ENCODE data around the gene CCDC85C.

The CCDC85C gene

DNA sequence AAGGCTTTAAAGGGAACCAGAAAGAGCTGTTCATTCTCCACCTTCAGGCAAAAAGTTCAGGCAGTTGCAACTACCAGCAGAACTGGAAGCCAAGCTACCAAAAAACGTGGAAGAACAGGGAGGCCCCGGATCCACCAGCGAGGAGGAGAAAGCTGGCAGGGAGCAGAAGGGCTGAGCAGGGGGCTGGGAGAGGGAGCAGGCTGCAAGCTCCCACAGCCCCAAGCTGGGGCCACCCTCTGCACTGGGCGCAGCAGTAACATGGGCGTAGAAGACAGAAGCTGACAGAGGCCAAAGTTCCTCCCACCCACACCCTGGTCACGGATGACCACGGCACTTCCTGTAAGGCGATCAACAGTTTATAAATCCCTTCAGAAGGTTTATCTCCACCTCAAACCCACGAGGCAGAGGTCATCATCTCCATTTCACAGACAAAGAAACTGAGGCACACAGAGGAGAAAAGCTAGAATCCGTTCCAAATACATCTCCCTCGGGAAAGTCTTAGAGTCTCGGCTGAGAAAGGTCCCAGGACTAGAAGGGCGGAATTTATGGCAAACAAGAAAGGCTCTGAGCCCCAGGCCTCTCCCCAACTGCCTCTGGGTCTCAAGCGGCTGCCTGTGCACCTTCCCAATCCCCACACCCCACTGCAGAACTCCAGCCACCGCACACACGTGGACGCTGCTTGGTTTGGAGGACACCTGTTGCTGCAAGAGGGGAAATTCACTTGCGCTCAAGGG lies 1.8 kb downstream of the CCDC85C start:
- H3K4me1 ChIP-seq (ENCODE audit: control insufficient read depth, low read depth, low read length): peaks cover 7% of the 10 kb centered on the region
- no peak overlapping the region for H3K18ac ChIP-seq (ENCODE audit: low read length)
- H3K79me2 ChIP-seq (ENCODE audit: control insufficient read depth, insufficient read depth, low read length): peaks cover 4% of the 10 kb centered on the region
- peaks cover 13% of the 10 kb centered on the region for H3K27me3 ChIP-seq (ENCODE audit: insufficient read depth, low read length, poor library complexity)
- no peak for DNase-seq
- no peak overlapping the region for H3K23ac ChIP-seq (ENCODE audit: low read length)
- H3K4me3 ChIP-seq (ENCODE audit: low read length): no peak overlapping the region
- WGBS (ENCODE audit: extremely low coverage, insufficient coverage, low lambda C conversion rate): no CpG with 5 or more reads among the region's 18 CpGs
- peak overlapping the region; percentile 17 for H3K56ac ChIP-seq (ENCODE audit: low read length)
- no peak overlapping the region for H2BK15ac ChIP-seq (replicated peaks; ENCODE audit: low read depth)
- no peak overlapping the region for H3K27ac ChIP-seq (ENCODE audit: low read depth, low read length)
- peaks cover 11% of the 10 kb centered on the region for H3K79me1 ChIP-seq (ENCODE audit: low read length)
- H2AK5ac ChIP-seq (ENCODE audit: low read length): no peak overlapping the region
- H2BK120ac ChIP-seq (ENCODE audit: low read depth, low read length): no peak overlapping the region
- no peak overlapping the region for H4K5ac ChIP-seq (ENCODE audit: low read length)
- H4K8ac ChIP-seq (ENCODE audit: low read depth, low read length): no peak overlapping the region
- no peak overlapping the region for H3K4ac ChIP-seq (ENCODE audit: low read depth, low read length)
- H3K9ac ChIP-seq (ENCODE audit: low read length): peak overlapping the region; percentile 6
- peak overlapping the region; percentile 1 for H3K4me2 ChIP-seq (ENCODE audit: low read length)
- H2BK5ac ChIP-seq (ENCODE audit: low read length): no peak overlapping the region
- H3K36me3 ChIP-seq (ENCODE audit: control insufficient read depth, insufficient read depth, low read length): no peaks in the 10 kb centered on the region

DNA sequence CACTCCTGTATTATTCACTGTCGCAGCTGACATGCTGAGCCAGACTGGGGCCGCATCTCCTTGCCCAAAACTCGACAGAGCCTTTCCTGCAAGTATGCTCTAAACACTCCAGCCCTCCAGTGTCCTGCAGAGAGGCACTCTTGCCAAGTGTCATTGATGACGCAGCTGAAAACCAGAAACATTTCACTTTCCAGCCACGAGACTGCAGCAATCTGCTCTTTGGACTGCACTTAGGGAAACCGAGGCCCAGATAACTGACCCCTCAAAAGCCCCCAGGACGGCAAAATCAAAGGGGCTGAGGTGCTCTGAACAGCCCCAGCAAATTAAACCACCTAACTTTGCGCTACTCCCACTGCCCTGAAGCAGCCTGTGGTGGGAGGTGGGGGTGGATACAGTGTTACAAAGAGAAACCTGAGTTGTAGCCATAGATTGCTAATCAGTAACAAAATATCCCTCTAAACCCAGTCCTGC lies 2.6 kb downstream of the CCDC85C start:
- peaks cover 11% of the 10 kb centered on the region for H3K79me1 ChIP-seq (ENCODE audit: low read length)
- H3K23ac ChIP-seq (ENCODE audit: low read length): no peak overlapping the region
- no peak overlapping the region for H2AK5ac ChIP-seq (ENCODE audit: low read length)
- no CpG with 5 or more reads among the region's 8 CpGs for WGBS (ENCODE audit: extremely low coverage, insufficient coverage, low lambda C conversion rate)
- H3K56ac ChIP-seq (ENCODE audit: low read length): no peak overlapping the region
- no peak overlapping the region for H4K5ac ChIP-seq (ENCODE audit: low read length)
- no peak overlapping the region for H3K27ac ChIP-seq (ENCODE audit: low read depth, low read length)
- no peak overlapping the region for H3K4ac ChIP-seq (ENCODE audit: low read depth, low read length)
- H3K4me1 ChIP-seq (ENCODE audit: control insufficient read depth, low read depth, low read length): peaks cover 7% of the 10 kb centered on the region
- H3K9ac ChIP-seq (ENCODE audit: low read length): no peak overlapping the region
- H3K36me3 ChIP-seq (ENCODE audit: control insufficient read depth, insufficient read depth, low read length): no peaks in the 10 kb centered on the region
- no peak overlapping the region for H2BK120ac ChIP-seq (ENCODE audit: low read depth, low read length)
- no peak overlapping the region for H3K4me2 ChIP-seq (ENCODE audit: low read length)
- DNase-seq: no peak
- no peak overlapping the region for H2BK15ac ChIP-seq (replicated peaks; ENCODE audit: low read depth)
- peaks cover 13% of the 10 kb centered on the region for H3K27me3 ChIP-seq (ENCODE audit: insufficient read depth, low read length, poor library complexity)
- H3K4me3 ChIP-seq (ENCODE audit: low read length): no peak overlapping the region
- no peak overlapping the region for H3K18ac ChIP-seq (ENCODE audit: low read length)
- peaks cover 4% of the 10 kb centered on the region for H3K79me2 ChIP-seq (ENCODE audit: control insufficient read depth, insufficient read depth, low read length)
- no peak overlapping the region for H4K8ac ChIP-seq (ENCODE audit: low read depth, low read length)
- no peak overlapping the region for H2BK5ac ChIP-seq (ENCODE audit: low read length)

- peaks cover 4% of the 10 kb centered on the region for H3K79me2 ChIP-seq (ENCODE audit: control insufficient read depth, insufficient read depth, low read length)
- H2AK5ac ChIP-seq (ENCODE audit: low read length): no peak overlapping the region
- no peak overlapping the region for H3K9ac ChIP-seq (ENCODE audit: low read length)
- H3K23ac ChIP-seq (ENCODE audit: low read length): no peak overlapping the region
- peaks cover 11% of the 10 kb centered on the region for H3K79me1 ChIP-seq (ENCODE audit: low read length)
- no peak overlapping the region for H3K4me2 ChIP-seq (ENCODE audit: low read length)
- no peaks in the 10 kb centered on the region for H3K36me3 ChIP-seq (ENCODE audit: control insufficient read depth, insufficient read depth, low read length)
- H3K27ac ChIP-seq (ENCODE audit: low read depth, low read length): no peak overlapping the region
- DNase-seq: peak; percentile 57
- no peak overlapping the region for H3K4ac ChIP-seq (ENCODE audit: low read depth, low read length)
- H3K56ac ChIP-seq (ENCODE audit: low read length): no peak overlapping the region
- H2BK5ac ChIP-seq (ENCODE audit: low read length): no peak overlapping the region
- peaks cover 3% of the 10 kb centered on the region for H3K4me1 ChIP-seq (ENCODE audit: control insufficient read depth, low read depth, low read length)
- peaks cover 13% of the 10 kb centered on the region for H3K27me3 ChIP-seq (ENCODE audit: insufficient read depth, low read length, poor library complexity)
- no peak overlapping the region for H4K5ac ChIP-seq (ENCODE audit: low read length)
- H3K18ac ChIP-seq (ENCODE audit: low read length): no peak overlapping the region
- H2BK120ac ChIP-seq (ENCODE audit: low read depth, low read length): no peak overlapping the region
- no peak overlapping the region for H3K4me3 ChIP-seq (ENCODE audit: low read length)
- no CpG with 5 or more reads among the region's 3 CpGs for WGBS (ENCODE audit: extremely low coverage, insufficient coverage, low lambda C conversion rate)
- no peak overlapping the region for H4K8ac ChIP-seq (ENCODE audit: low read depth, low read length)
- no peak overlapping the region for H2BK15ac ChIP-seq (replicated peaks; ENCODE audit: low read depth)
These were observed 3.6 kb downstream of the CCDC85C start for GRCh38 chr14:99600232-99600888.

- Histone ChIP-seq H4K5ac (ENCODE audit: low read length) (no peak overlapping the region), H3K79me1 (ENCODE audit: low read length) (peaks cover 11% of the 10 kb centered on the region), H4K8ac (ENCODE audit: low read depth, low read length) (no peak overlapping the region), H3K56ac (ENCODE audit: low read length) (no peak overlapping the region), H3K9ac (ENCODE audit: low read length) (no peak overlapping the region), H3K4ac (ENCODE audit: low read depth, low read length) (no peak overlapping the region), H3K4me1 (ENCODE audit: control insufficient read depth, low read depth, low read length) (peaks cover 3% of the 10 kb centered on the region), H3K4me3 (ENCODE audit: low read length) (no peak overlapping the region), H3K79me2 (ENCODE audit: control insufficient read depth, insufficient read depth, low read length) (peaks cover 4% of the 10 kb centered on the region), H3K27ac (ENCODE audit: low read depth, low read length) (no peak overlapping the region), H3K4me2 (ENCODE audit: low read length) (no peak overlapping the region), H2BK5ac (ENCODE audit: low read length) (no peak overlapping the region), H3K18ac (ENCODE audit: low read length) (no peak overlapping the region), H3K27me3 (ENCODE audit: insufficient read depth, low read length, poor library complexity) (peaks cover 13% of the 10 kb centered on the region), H3K23ac (ENCODE audit: low read length) (no peak overlapping the region), H2AK5ac (ENCODE audit: low read length) (no peak overlapping the region), H2BK15ac (replicated peaks; ENCODE audit: low read depth) (no peak overlapping the region), H2BK120ac (ENCODE audit: low read depth, low read length) (no peak overlapping the region), H3K36me3 (ENCODE audit: control insufficient read depth, insufficient read depth, low read length) (no peaks in the 10 kb centered on the region)
- no CpG with 5 or more reads among the region's 6 CpGs for WGBS (ENCODE audit: extremely low coverage, insufficient coverage, low lambda C conversion rate)
- DNase-seq: no peak
These were observed 4.6 kb downstream of the CCDC85C start for GRCh38 chr14:99599393-99599792.

DNA sequence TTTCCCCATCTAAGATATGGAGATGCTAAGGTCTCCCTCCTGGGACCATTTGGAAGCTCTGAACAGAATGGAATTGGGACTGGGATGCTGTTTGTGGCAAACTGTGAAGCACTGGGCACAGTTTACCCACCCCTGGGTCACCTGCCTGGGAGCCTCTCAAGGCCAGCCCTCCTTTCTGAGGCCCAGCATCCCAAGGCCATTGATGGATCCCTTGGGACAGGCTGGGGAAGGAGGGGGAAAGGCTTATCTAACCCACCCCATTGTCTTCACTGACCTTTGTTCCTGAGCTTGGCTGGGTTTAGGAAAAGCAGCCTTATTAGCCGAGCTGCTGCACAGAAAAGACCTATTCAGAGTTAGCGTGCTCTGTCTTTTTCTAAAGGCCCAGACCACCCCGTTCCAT lies 5.2 kb downstream of the CCDC85C start:
- Histone ChIP-seq H3K23ac (ENCODE audit: low read length) (no peak overlapping the region), H2BK5ac (ENCODE audit: low read length) (no peak overlapping the region), H4K8ac (ENCODE audit: low read depth, low read length) (no peak overlapping the region), H2BK120ac (ENCODE audit: low read depth, low read length) (no peak overlapping the region), H3K4ac (ENCODE audit: low read depth, low read length) (no peak overlapping the region), H3K27me3 (ENCODE audit: insufficient read depth, low read length, poor library complexity) (peaks cover 13% of the 10 kb centered on the region), H3K27ac (ENCODE audit: low read depth, low read length) (no peak overlapping the region), H3K4me3 (ENCODE audit: low read length) (no peak overlapping the region), H3K9ac (ENCODE audit: low read length) (no peak overlapping the region), H2BK15ac (replicated peaks; ENCODE audit: low read depth) (no peak overlapping the region), H3K56ac (ENCODE audit: low read length) (no peak overlapping the region), H3K4me1 (ENCODE audit: control insufficient read depth, low read depth, low read length) (peaks cover 3% of the 10 kb centered on the region), H4K5ac (ENCODE audit: low read length) (no peak overlapping the region), H3K36me3 (ENCODE audit: control insufficient read depth, insufficient read depth, low read length) (no peaks in the 10 kb centered on the region), H3K79me2 (ENCODE audit: control insufficient read depth, insufficient read depth, low read length) (peaks cover 4% of the 10 kb centered on the region), H3K18ac (ENCODE audit: low read length) (no peak overlapping the region), H2AK5ac (ENCODE audit: low read length) (no peak overlapping the region), H3K4me2 (ENCODE audit: low read length) (no peak overlapping the region), H3K79me1 (ENCODE audit: low read length) (peaks cover 11% of the 10 kb centered on the region)
- no peak for DNase-seq
- WGBS (ENCODE audit: extremely low coverage, insufficient coverage, low lambda C conversion rate): no CpG with 5 or more reads among the region's 3 CpGs
